HG03469 (cell line): ENCODE data around the gene CRYBB2.
"Not testable (repeated sequence)": the region's sequence is repeated elsewhere in the genome, so short reads cannot be mapped to it uniquely, and the experiment has no call there.

Source experiments
- ATAC-seq: cut with Tn5 transposase; IDR thresholded peaks from one replicate; pipeline ENCODE4 v1.9.1; 2021; ENCODE audit warnings: mild to moderate bottlenecking, moderate library complexity, moderate number of reproducible peaks; ENCODE audit not compliant: unreplicated experiment

CRYBB2 gene, protein sequence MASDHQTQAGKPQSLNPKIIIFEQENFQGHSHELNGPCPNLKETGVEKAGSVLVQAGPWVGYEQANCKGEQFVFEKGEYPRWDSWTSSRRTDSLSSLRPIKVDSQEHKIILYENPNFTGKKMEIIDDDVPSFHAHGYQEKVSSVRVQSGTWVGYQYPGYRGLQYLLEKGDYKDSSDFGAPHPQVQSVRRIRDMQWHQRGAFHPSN

DNA sequence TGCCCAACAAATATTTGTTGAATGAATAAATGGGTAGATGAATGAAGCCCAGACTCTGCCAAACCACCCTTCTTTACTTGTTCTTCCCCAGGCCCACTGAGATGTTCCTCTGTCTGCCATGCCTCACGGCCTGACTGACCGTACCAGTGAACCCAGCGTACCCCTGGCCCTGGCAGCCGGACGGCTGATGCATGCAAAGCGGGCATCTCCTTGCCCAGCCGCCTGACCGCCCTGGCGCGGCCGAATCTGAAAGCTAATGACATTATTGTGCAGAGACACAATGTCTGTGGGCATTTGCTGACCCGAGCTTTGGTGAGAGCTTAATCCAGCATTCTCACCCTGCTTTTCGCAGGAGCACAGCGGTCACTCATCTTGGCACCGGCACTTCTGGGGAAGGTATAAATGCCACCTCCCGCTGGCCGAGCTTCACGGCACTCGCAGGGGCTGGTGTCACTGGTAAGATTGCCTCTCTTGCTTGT, at the start of gene CRYBB2:
Gene CRYBB2 (plus strand): TSS at position 429 of the 479 bp plus-strand sequence. CDS start 1,791 bp downstream, outside the sequence.
- ATAC-seq: no peak

- no peak for ATAC-seq
Measured at GRCh38 chr22:25170426-25170980, 48.9 kb upstream of the CRYBB2 start.

DNA sequence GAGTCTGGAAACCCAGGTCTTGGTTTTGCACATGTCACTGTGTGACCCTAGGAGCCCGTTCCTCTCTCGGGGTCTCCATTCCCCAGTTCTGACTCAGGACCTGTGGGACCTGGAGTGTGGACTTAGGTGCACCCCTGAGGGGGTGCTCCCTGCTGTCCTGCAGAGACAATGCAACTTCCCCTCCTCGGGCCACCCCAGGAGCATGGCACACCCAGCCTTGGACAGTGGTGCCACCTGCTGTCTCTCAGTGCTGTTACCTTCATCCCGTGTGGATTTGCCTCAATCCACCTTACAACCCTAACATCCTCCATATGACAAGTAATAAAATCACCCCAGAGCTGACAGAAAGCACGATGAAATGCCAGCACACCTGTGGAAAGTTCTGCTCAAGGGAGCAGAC, 47.3 kb upstream of the CRYBB2 start:
- ATAC-seq: no peak

GRCh38 chr22:25174156-25174887, 45.1 kb upstream of the CRYBB2 start:
- ATAC-seq: no peak

DNA sequence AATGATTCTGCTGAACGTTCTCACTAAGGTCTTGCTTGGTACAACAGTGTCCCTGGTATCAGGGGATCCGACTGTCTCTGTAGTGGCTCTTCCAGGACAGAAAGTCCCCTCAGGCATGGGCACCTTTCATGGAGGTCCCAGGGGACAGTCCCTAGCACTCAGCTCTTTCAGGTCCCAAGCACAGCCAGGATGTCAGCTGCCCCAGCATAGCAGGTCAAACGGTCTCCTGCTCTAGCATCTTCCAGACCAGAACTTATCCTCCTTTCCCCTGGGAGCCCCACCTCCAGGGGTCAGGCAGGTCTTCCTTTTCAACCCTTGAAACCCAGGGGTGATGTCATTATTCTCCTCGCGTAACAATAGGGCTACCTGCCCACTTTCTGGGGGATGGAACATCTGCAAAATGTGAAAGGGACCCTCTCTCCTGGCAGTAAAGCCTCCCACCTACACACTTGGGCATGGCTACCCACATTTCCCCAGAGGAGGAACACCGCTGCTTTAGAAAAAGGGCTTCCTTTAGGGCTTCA, 44.5 kb upstream of the CRYBB2 start:
- ATAC-seq: no peak

DNA sequence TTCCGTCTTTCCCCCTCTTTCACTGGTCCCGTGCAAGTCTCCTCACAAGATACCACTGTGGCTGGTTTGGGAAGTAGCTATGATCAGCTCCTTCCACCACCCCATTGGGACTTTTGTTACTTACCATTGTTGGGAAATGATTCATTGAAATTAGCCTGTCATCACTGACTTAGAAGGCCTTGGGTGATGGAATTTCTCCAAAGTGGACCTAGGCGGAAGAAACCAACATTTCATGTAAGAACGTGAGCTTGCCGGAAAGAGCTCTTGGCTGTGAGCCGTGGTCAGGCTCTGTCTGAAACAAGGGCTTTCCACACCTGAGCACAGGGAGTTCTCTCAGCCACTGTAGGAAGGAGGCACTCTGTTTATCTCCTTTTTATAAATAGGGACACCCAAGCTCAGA, 43.3 kb upstream of the CRYBB2 start:
- ATAC-seq: no peak

GRCh38 chr22:25176799-25177198, 42.6 kb upstream of the CRYBB2 start:
- no peak for ATAC-seq

- ATAC-seq: no peak
Measured at GRCh38 chr22:25177226-25177625, 42.2 kb upstream of the CRYBB2 start.

DNA sequence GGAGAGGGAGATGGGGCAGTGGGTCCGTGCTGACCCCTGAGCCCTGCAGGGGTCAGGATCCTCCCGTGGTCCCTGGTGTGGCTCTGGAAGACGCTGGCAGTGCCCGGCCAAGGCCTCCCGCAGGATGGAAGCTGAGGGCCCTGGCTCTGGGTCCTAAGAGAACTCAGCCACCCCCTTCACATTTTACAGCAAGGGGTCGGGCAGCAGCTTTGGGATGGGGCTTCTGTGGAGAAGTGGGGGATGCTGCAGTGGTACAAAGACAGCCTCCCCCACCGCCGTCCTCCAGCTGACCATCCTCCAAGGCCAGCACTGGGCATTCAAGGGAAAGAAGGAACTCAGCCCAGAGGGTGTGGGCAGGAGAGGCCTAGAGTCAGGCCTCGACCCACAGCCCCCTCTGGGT, 41.5 kb upstream of the CRYBB2 start:
- no peak for ATAC-seq

- ATAC-seq: not testable (repeated sequence)
Measured at GRCh38 chr22:25178348-25178747, 41.1 kb upstream of the CRYBB2 start.

DNA sequence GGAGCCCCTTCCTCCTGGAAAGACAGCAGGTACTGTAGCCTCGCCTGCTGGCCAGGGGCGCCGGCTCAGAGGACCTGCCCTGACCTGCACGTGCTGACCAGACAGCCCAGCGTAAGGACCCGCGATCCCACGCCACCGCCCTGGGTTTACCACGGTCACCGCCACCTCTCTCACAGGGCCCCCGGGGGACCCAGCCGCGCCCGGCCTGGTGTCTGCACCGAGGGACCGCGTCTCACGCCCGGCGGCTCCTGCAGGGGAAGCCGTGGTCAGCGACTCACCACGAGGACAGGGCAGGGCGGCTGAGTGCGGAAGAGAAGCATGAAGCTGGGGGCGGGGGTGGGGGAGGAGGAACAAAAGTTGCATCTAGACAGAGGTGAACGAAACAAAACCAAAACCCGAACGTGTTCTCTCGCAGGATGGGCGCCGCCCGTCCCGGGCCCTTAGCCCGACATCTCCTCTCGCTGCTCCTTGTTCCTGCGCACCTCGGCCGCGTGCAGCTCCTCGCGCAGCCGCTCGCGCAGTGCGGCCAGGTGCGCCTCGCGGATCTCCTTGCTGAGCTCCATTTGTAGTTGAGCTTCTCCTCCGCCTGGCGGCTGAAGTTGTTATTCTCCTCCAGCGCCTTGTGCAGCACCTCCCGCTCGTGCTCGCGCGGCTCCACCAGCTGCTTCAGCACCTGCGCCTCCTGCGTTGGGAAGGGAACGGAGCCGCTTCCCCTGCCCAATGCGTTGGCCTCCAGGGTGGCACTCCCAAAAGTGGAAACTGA, 40.4 kb upstream of the CRYBB2 start:
- ATAC-seq: not testable (repeated sequence)

- ATAC-seq: no peak
Measured at GRCh38 chr22:25182131-25183110, 37.0 kb upstream of the CRYBB2 start.

- ATAC-seq: no peak
Measured at GRCh38 chr22:25183949-25184619, 35.4 kb upstream of the CRYBB2 start.

GRCh38 chr22:25186140-25186539, 33.3 kb upstream of the CRYBB2 start:
- ATAC-seq: no peak

- no peak for ATAC-seq
Measured at GRCh38 chr22:25187469-25187868, 32.0 kb upstream of the CRYBB2 start.

DNA sequence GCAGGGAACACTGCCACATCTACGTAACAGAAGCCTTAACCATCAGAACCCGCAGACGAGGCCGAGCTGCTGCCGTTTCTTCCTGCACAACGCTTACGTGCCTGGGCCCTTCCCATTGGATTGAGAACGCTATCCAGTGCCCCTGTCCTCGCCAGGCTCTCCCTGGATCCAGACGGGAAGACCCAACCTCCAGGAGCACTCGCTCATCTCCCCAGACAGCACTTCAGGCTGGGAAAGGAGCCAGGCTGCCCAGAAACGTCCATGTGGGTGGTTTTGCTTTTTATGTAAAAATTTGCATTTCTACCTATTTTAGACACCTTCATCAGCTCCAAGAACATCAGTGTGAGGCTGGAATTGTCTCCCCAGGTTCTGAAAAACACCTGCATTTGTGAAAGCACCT, 27.0 kb upstream of the CRYBB2 start:
- no peak for ATAC-seq

DNA sequence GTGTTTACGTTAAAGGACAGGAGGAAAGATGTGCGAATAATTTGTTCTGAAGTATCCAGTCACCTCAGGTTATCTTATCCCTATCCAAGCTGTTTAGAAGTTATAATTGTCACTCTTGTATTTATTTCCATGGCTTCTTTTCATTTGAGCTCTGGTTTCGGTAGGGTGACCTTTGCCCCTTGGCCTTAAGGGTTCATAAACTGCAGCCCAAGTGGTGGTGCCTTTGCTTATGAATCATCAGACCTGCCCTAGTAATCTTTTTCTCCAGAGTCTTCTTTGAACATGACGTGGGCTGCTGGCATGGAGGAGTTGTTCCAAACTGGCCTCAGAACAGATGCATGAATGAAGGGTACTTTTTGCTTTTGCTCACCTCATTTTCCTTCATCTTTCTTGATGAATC, 26.3 kb upstream of the CRYBB2 start:
- ATAC-seq: no peak

- ATAC-seq: no peak
Measured at GRCh38 chr22:25193548-25193947, 25.9 kb upstream of the CRYBB2 start.

GRCh38 chr22:25196326-25196725, 23.1 kb upstream of the CRYBB2 start:
- no peak for ATAC-seq
